ENCODE data around the gene MYOM3. TPM values are rescaled to one million over a fixed set of nuclear protein-coding genes. Genes with fewer than 3 reads are reported as not detected.

The MYOM3 gene
- total RNA-seq, 1 donor from 2014 or later, result not detected

GRCh38 chr1:24151175-24151533 is 39.2 kb upstream of the MYOM3 start:
- Mint-ChIP-seq H3K27ac (ENCODE audit: unreplicated experiment) (no peak overlapping the region), H3K27me3 (ENCODE audit: unreplicated experiment) (peaks cover 5% of the 10 kb centered on the region), H3K4me1 (ENCODE audit: low read depth, unreplicated experiment) (no peaks in the 10 kb centered on the region), H3K4me3 (ENCODE audit: unreplicated experiment) (peak overlapping the region; percentile 26), H3K36me3 (ENCODE audit: unreplicated experiment) (no peaks in the 10 kb centered on the region), H3K9me3 (ENCODE audit: unreplicated experiment) (peaks cover 2% of the 10 kb centered on the region)
- no peak for DNase-seq
- no peak for TF ChIP-seq CTCF (IDR thresholded peaks at IDR 0.05; ENCODE audit: partially characterized antibody, unreplicated experiment)

GRCh38 chr1:24150234-24151174 is 38.6 kb upstream of the MYOM3 start:
- H3K4me1 Mint-ChIP-seq (ENCODE audit: low read depth, unreplicated experiment), result no peaks in the 10 kb centered on the region
- H3K27ac Mint-ChIP-seq (ENCODE audit: unreplicated experiment), result no peak overlapping the region
- H3K36me3 Mint-ChIP-seq (ENCODE audit: unreplicated experiment), result no peaks in the 10 kb centered on the region
- H3K4me3 Mint-ChIP-seq (ENCODE audit: unreplicated experiment), result peak overlapping the region; percentile 26
- TF ChIP-seq CTCF (IDR thresholded peaks at IDR 0.05; ENCODE audit: partially characterized antibody, unreplicated experiment), result peak; percentile 89
- peaks cover 2% of the 10 kb centered on the region for H3K9me3 Mint-ChIP-seq (ENCODE audit: unreplicated experiment)
- DNase-seq, result peak; percentile 95
- peaks cover 6% of the 10 kb centered on the region for H3K27me3 Mint-ChIP-seq (ENCODE audit: unreplicated experiment)

DNA sequence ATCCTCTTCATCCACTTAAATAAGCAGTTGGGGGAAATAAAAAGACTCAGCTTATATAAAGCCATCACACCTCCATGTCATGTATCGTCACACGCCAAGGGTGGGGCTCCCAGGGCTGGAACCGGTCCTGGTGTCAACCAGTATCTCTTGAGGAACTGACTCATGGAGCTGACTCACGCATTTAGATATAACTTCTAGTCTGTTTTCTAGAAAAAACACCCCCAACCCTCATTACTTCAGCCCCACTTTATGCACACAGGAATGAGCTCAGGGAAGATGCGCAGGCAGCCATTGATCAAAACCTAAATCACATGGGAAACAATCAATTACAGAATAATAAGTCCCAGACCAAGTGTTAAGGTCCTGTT is 37.9 kb upstream of the MYOM3 start:
- TF ChIP-seq CTCF (IDR thresholded peaks at IDR 0.05; ENCODE audit: partially characterized antibody, unreplicated experiment), result no peak
- Mint-ChIP-seq H3K27me3 (ENCODE audit: unreplicated experiment) (peaks cover 6% of the 10 kb centered on the region), H3K4me3 (ENCODE audit: unreplicated experiment) (no peak overlapping the region), H3K9me3 (ENCODE audit: unreplicated experiment) (peaks cover 2% of the 10 kb centered on the region), H3K4me1 (ENCODE audit: low read depth, unreplicated experiment) (no peaks in the 10 kb centered on the region), H3K27ac (ENCODE audit: unreplicated experiment) (no peak overlapping the region), H3K36me3 (ENCODE audit: unreplicated experiment) (no peaks in the 10 kb centered on the region)
- no peak for DNase-seq

DNA sequence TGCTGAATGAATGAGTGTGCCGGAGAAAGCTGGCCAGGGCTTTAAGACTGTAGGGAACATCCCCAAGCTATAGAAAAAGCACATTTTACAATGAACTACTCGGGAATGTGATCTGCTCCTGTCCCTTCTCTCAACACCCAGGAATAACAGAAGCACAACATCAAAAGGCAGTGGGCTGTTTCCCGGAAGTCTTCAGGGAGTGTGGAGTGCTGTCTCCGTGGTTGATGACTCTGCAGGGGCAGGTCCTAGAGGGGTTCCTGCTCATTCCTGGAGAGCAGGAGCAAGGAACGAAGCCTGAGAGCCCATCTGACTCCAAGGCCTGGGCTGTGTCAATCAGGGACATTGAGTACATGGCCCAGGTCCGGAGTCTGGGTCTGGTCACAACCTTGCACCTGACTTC is 35.9 kb upstream of the MYOM3 start:
- no peak overlapping the region for H3K27ac Mint-ChIP-seq (ENCODE audit: unreplicated experiment)
- no peak overlapping the region for H3K4me3 Mint-ChIP-seq (ENCODE audit: unreplicated experiment)
- no peak for DNase-seq
- H3K9me3 Mint-ChIP-seq (ENCODE audit: unreplicated experiment), result peaks cover 2% of the 10 kb centered on the region
- H3K36me3 Mint-ChIP-seq (ENCODE audit: unreplicated experiment), result no peaks in the 10 kb centered on the region
- no peak for TF ChIP-seq CTCF (IDR thresholded peaks at IDR 0.05; ENCODE audit: partially characterized antibody, unreplicated experiment)
- peaks cover 6% of the 10 kb centered on the region for H3K27me3 Mint-ChIP-seq (ENCODE audit: unreplicated experiment)
- no peaks in the 10 kb centered on the region for H3K4me1 Mint-ChIP-seq (ENCODE audit: low read depth, unreplicated experiment)

DNA sequence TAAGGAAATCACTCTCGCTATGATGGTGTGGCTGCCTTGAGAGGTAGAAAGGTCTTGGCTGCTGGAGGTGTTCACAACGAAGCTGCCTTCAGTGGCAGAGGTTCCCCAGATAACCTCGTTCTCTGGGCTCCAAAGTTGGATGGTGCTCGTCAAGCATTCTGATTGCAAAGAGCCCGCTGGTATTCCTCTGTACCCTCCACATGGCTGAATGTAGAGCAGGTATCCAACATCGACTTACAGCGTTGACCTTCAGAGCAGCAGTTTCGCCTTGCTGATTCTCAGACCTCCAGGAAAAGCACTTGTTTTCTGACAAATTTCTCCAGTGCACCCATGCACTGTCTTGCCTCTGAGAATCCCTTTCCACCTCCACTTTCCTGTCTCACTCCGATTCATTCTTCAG is 35.3 kb upstream of the MYOM3 start:
- no peak overlapping the region for H3K27ac Mint-ChIP-seq (ENCODE audit: unreplicated experiment)
- DNase-seq, result no peak
- H3K4me1 Mint-ChIP-seq (ENCODE audit: low read depth, unreplicated experiment), result no peaks in the 10 kb centered on the region
- no peaks in the 10 kb centered on the region for H3K36me3 Mint-ChIP-seq (ENCODE audit: unreplicated experiment)
- peaks cover 6% of the 10 kb centered on the region for H3K27me3 Mint-ChIP-seq (ENCODE audit: unreplicated experiment)
- no peak overlapping the region for H3K4me3 Mint-ChIP-seq (ENCODE audit: unreplicated experiment)
- peaks cover 2% of the 10 kb centered on the region for H3K9me3 Mint-ChIP-seq (ENCODE audit: unreplicated experiment)
- TF ChIP-seq CTCF (IDR thresholded peaks at IDR 0.05; ENCODE audit: partially characterized antibody, unreplicated experiment), result no peak

Data from glutamatergic neuron (in vitro differentiated cells).